GM12878 (cell line): ENCODE data around the gene SLC32A1. TPM values are rescaled to one million over a fixed set of nuclear protein-coding genes. Genes with fewer than 3 reads are reported as not detected.

Experiments
- ATAC-seq: fragments of 200-7000 bp; cut with Tn5 transposase; 3 replicates; pipeline ENCODE4 v1.9.1; 2020; ENCODE audit warnings: mild to moderate bottlenecking, moderate library complexity
- BruUV-seq: library from RNA; stranded (reverse); fragments of 400-500 nt; replicated peaks from 2 replicates; lab custom pipeline; 2021; lab: Mats Ljungman, UMichigan
- CTCF ChIA-PET: fragments of 300-600 bp; sonication (Branson Sonifier 250); formaldehyde crosslinking; extraction: SDS; loops from one replicate; lab custom pipeline; 2021; ENCODE audit warnings: inconsistent platforms; lab: Yijun Ruan, JAX
- POLR2A ChIA-PET: fragments of 350-600 bp; formaldehyde crosslinking; extraction: SDS; loops from one replicate; lab custom pipeline; 2021; ENCODE audit warnings: inconsistent platforms; lab: Charles Lee
- RAD21 ChIA-PET: fragments of 300-600 bp; sonication (Branson Sonifier 250); formaldehyde crosslinking; loops from one replicate; lab custom pipeline; 2023; ENCODE audit warnings: antibody characterized with exemption; ENCODE audit not compliant: unreplicated experiment; lab: Charles Lee
- SMC1A ChIA-PET: fragments of 300-600 bp; sonication (Branson Sonifier 250); formaldehyde crosslinking; loops from one replicate; lab custom pipeline; 2023; ENCODE audit not compliant: unreplicated experiment, uncharacterized antibody; lab: Charles Lee
- DNase-seq: peaks from one replicate; pipeline ENCODE4 v3.0.0-alpha.2; 2011; ENCODE audit warnings: low read depth, low spot score
- FAIRE-seq: peaks from 3 replicates; lab custom pipeline; 2011; peaks lifted over from hg19 to GRCh38; lab: Jason Lieb, UNC
- H2AFZ ChIP-seq: 2 replicates; pipeline ENCODE4 v1.6.0; 2011; ENCODE audit warnings: low read depth, low read length, control low read depth; ENCODE audit not compliant: control insufficient read depth
- H3K27ac ChIP-seq: 2 replicates; pipeline ENCODE4 v1.5.1; 2011; ENCODE audit warnings: control low read depth; ENCODE audit not compliant: control insufficient read depth, insufficient read depth
- H3K27me3 ChIP-seq, 2 experiments: replicated peaks in 1 of 2; 2 replicates each; pipeline versions ENCODE4 v1.6.0 to v1.6.1; 2011; ENCODE audit warnings: low read length in 1 of 2; ENCODE audit not compliant: control insufficient read depth in 2 of 2, insufficient read depth in 2 of 2
- H3K36me3 ChIP-seq, 2 experiments: 2 replicates each; pipeline ENCODE4 v1.5.1; 2011; ENCODE audit warnings: low read length in 1 of 2; ENCODE audit not compliant: control insufficient read depth in 2 of 2, insufficient read depth in 2 of 2
- H3K4me1 ChIP-seq: 2 replicates; pipeline ENCODE4 v1.6.1; 2011; ENCODE audit warnings: mild to moderate bottlenecking, low read length, moderate library complexity, mixed read lengths; ENCODE audit not compliant: control insufficient read depth, insufficient read depth
- H3K4me2 ChIP-seq: 2 replicates; pipeline ENCODE4 v1.6.0; 2011; ENCODE audit warnings: control low read depth; ENCODE audit not compliant: control insufficient read depth, insufficient read depth
- H3K4me3 ChIP-seq: fragments of 200-600 bp; sonication (generic); 2 replicates; pipeline ENCODE4 v1.5.1; 2016
- H3K79me2 ChIP-seq: 2 replicates; pipeline ENCODE4 v1.6.0; 2011; ENCODE audit warnings: low read length; ENCODE audit not compliant: control insufficient read depth, insufficient read depth
- H3K9ac ChIP-seq: 2 replicates; pipeline ENCODE4 v1.8.0; 2011; ENCODE audit warnings: low read length, control low read depth, mixed read lengths; ENCODE audit not compliant: control insufficient read depth, insufficient read depth
- H3K9me3 ChIP-seq: replicated peaks from 3 replicates; pipeline ENCODE4 v1.5.1; 2011; ENCODE audit warnings: mild to moderate bottlenecking, low read length; ENCODE audit not compliant: control insufficient read depth, insufficient read depth
- H4K20me1 ChIP-seq: 2 replicates; pipeline ENCODE4 v1.6.0; 2011; ENCODE audit not compliant: control insufficient read depth, insufficient read depth
- BHLHE40 ChIP-seq, 2 experiments: fragments of 450-650 bp in 1 of 2; IDR thresholded peaks; 2 replicates each; pipeline ENCODE4 v1.6.1; 2011 to 2017; ENCODE audit warnings: low read depth in 2 of 2, borderline replicate concordance in 1 of 2, improper control_type of control experiment in 1 of 2, low read length in 1 of 2, mild to moderate bottlenecking in 1 of 2
- CUX1 ChIP-seq: IDR thresholded peaks from 2 replicates; pipeline ENCODE4 v1.6.1; 2012; ENCODE audit warnings: improper control_type of control experiment, low read depth, low read length; ENCODE audit not compliant: insufficient replicate concordance
- EZH2 ChIP-seq: IDR thresholded peaks from 2 replicates; pipeline ENCODE4 v1.6.1; 2012; ENCODE audit warnings: low read depth, mild to moderate bottlenecking, control low read depth, inconsistent platforms, low read length, borderline replicate concordance; ENCODE audit not compliant: control insufficient read depth
- KAT2A ChIP-seq: conservative IDR thresholded peaks from 2 replicates; pipeline ENCODE4 v1.6.1; 2011; ENCODE audit warnings: low read depth, low read length; ENCODE audit not compliant: control insufficient read depth
- RAD21 ChIP-seq: IDR thresholded peaks from 2 replicates; pipeline ENCODE4 v1.6.1; 2011; ENCODE audit warnings: mild to moderate bottlenecking, low read depth, low read length, moderate library complexity; ENCODE audit not compliant: insufficient read depth
- STAT1 ChIP-seq: fragments of 450-650 bp; conservative IDR thresholded peaks from 2 replicates; pipeline ENCODE4 v1.6.1; 2014; ENCODE audit warnings: antibody characterized with exemption, mild to moderate bottlenecking
- SUZ12 ChIP-seq: fragments of 200-600 bp; sonication (generic); IDR thresholded peaks from one replicate; pipeline ENCODE4 v1.6.1; 2018; ENCODE audit warnings: antibody characterized with exemption, mild to moderate bottlenecking; ENCODE audit not compliant: unreplicated experiment
- ZBED1 ChIP-seq: IDR thresholded peaks from 2 replicates; pipeline ENCODE4 v1.6.1; 2016; ENCODE audit warnings: borderline replicate concordance
- ZNF622 ChIP-seq: fragments of 450-650 bp; IDR thresholded peaks from 2 replicates; pipeline ENCODE4 v1.6.1; 2017; ENCODE audit warnings: mild to moderate bottlenecking, inconsistent platforms
- WGBS: methylation state at CpG from one replicate; pipeline ENCODE4 v1.1.6; 2016; ENCODE audit warnings: low lambda C conversion rate; ENCODE audit not compliant: insufficient replicate concordance, insufficient coverage; ENCODE audit errors: missing lambda C conversion rate; 5-methylcytosine and 5-hydroxymethylcytosine counted together
- in situ Hi-C: fragments of 300-500 bp; cut with MboI; formaldehyde crosslinking; loops from 9 replicates; pipeline ENCODE4 v1.14.3; 2018; ENCODE audit warnings: mixed read lengths
- intact Hi-C: fragments of 100-400 bp; cut with micrococcal nuclease; formaldehyde crosslinking; loops from one replicate; pipeline ENCODE4 v1.14.2; 2022; ENCODE audit not compliant: unreplicated experiment
- polyA plus RNA-seq, 11 experiments: library from polyadenylated mRNA; depleted of rRNA in 4 of 11; unstranded in 6 of 11; stranded (reverse) in 5 of 11; fragments of >200 nt; fragmentation: Nextera tagmentation in 4 of 11; fragmentation: Illumina TruSeq in 1 of 11; extraction: Ambion mirVana in 4 of 11; extraction: Trizol in 1 of 11; gene quantifications; 1 replicate in 1 of 11; 2 replicates in 10 of 11; pipeline versions ENCODE4 v1.2.1 to v1.2.3, GENCODE V29; 2011 to 2016; ENCODE audit warnings: inconsistent platforms in 2 of 11, missing spikeins in 2 of 11, low read depth in 1 of 11
- total RNA-seq, 4 experiments: library from RNA; depleted of rRNA in 3 of 4; stranded (reverse); fragments of >200 nt in 3 of 4; fragmentation: Illumina TruSeq in 1 of 4; extraction: Trizol in 1 of 4; gene quantifications; 2 replicates each; pipeline versions ENCODE4 v1.2.1 to v1.2.3, GENCODE V29; 2013 to 2021

Gene SLC32A1
- total and polyA plus RNA-seq, 10 of the 15 experiments (the other 5 are each of a cell fraction or from before 2014, with no cell fraction given), result not detected

GRCh38 chr20:38728911-38729642, 4.8 kb downstream of the SLC32A1 start:
- Histone ChIP-seq H3K9ac (no peak overlapping the region), H3K4me2 (no peak overlapping the region), H3K36me3 (no peaks in the 10 kb centered on the region), H3K79me2 (no peaks in the 10 kb centered on the region), H3K27me3 (peaks cover 40 to 65% of the 10 kb centered on the region in 2 experiments), H3K9me3 (peaks cover 7% of the 10 kb centered on the region; the same call in 2 of the 3 replicates), H3K4me3 (no peak overlapping the region), H3K4me1 (peaks cover 14% of the 10 kb centered on the region), H3K27ac (no peak overlapping the region), H4K20me1 (no peaks in the 10 kb centered on the region), H2AFZ (no peak overlapping the region)
- intact Hi-C loops (no loop called here), in situ Hi-C loops (no loop called here)
- ChIA-PET POLR2A (no interaction called here), CTCF (interaction anchor here (0.6 to 2.1 kb wide), 6 partner anchors 21 to 320 kb away, joined by 3 to 8 read pairs (median 4); no protein-coding TSS in a partner anchor), RAD21 (no interaction called here), SMC1A (interaction anchor here (1.0 kb wide), 1 partner anchor 23 kb away, joined by 3 read pairs; no protein-coding TSS in a partner anchor)
- FAIRE-seq (no peak), DNase-seq (no peak), ATAC-seq (no peak)
- WGBS, result 16% methylated on average over 40 of the region's 41 CpGs
- 0 out of 2 replicates have a peak, but pooled peaks have one; percentile 48 for TF ChIP-seq EZH2
- TF ChIP-seq ZNF622, result no peak
- TF ChIP-seq BHLHE40 (IDR thresholded peaks at IDR 0.05; ENCODE audit: borderline replicate concordance in 1 of 2, low read depth in 2 of 2, low read length in 1 of 2), result no peak
- peak; percentile 85 for TF ChIP-seq SUZ12
- no TSS peak for BruUV-seq

- SMC1A ChIA-PET, result interaction anchor here (1.0 kb wide), 1 partner anchor 22 kb away, joined by 3 read pairs; no protein-coding TSS in a partner anchor
- Histone ChIP-seq H3K79me2 (no peaks in the 10 kb centered on the region), H3K4me2 (no peak overlapping the region), H3K27ac (no peak overlapping the region), H3K27me3 (peaks cover 37 to 61% of the 10 kb centered on the region in 2 experiments), H3K36me3 (no peaks in the 10 kb centered on the region), H2AFZ (no peak overlapping the region), H4K20me1 (no peaks in the 10 kb centered on the region), H3K4me3 (no peak overlapping the region), H3K9me3 (peaks cover 7% of the 10 kb centered on the region; the same call in 2 of the 3 replicates), H3K4me1 (peaks cover 14% of the 10 kb centered on the region), H3K9ac (no peak overlapping the region)
- 18% methylated on average over 7 of the region's 7 CpGs for WGBS
- RAD21 ChIA-PET, result no interaction called here
- intact Hi-C loops (loop anchor here (2.0 kb wide), 1 partner anchor 83 kb away; no protein-coding TSS in a partner anchor), in situ Hi-C loops (no loop called here)
- no peak for DNase-seq
- FAIRE-seq, result no peak
- POLR2A ChIA-PET, result no interaction called here
- no TSS peak for BruUV-seq
- CTCF ChIA-PET, result interaction anchor here (0.9 to 2.1 kb wide), 4 partner anchors 21 to 163 kb away, joined by 3 to 8 read pairs (median 5); no protein-coding TSS in a partner anchor
- no peak for ATAC-seq
- TF ChIP-seq STAT1 (no peak), KAT2A (no peak), CUX1 (no peak), RAD21 (no peak), ZBED1 (no peak)
These were observed 5.5 kb downstream of the SLC32A1 start for GRCh38 chr20:38729767-38730166.
